HCT116 (cell line): ENCODE measurements around the gene EIF2B5.

Experiments used
- CEBPB ChIP-seq: IDR thresholded peaks from 2 replicates; pipeline ENCODE4 v1.6.1; 2012; ENCODE audit warnings: low read depth
- CTCF ChIP-seq, 3 experiments: fragments of 200-600 bp in 1 of 3; sonication (generic) in 1 of 3; IDR thresholded peaks in 2 of 3; conservative IDR thresholded peaks in 1 of 3; 2 replicates each; pipeline ENCODE4 v1.5.1; 2012 to 2017; ENCODE audit warnings: low read depth in 2 of 3, low read length in 2 of 3, antibody characterized with exemption in 1 of 3, borderline replicate concordance in 1 of 3, control low read depth in 1 of 3, mild to moderate bottlenecking in 1 of 3, mixed read lengths in 1 of 3, mixed run types in 1 of 3, moderate library complexity in 1 of 3; ENCODE audit not compliant: insufficient read depth in 1 of 3
- EZH2 ChIP-seq: fragments of 200-600 bp; sonication (generic); IDR thresholded peaks from 2 replicates; pipeline ENCODE4 v1.6.1; 2017; ENCODE audit warnings: antibody characterized with exemption, mixed run types
- EZH2phosphoT487 ChIP-seq: fragments of 200-600 bp; IDR thresholded peaks from 2 replicates; pipeline ENCODE4 v1.6.1; 2018; ENCODE audit warnings: antibody characterized with exemption, borderline replicate concordance
- FOSL1 ChIP-seq: IDR thresholded peaks from 2 replicates; pipeline ENCODE4 v1.6.1; 2012; ENCODE audit warnings: low read depth
- JUND ChIP-seq: IDR thresholded peaks from 2 replicates; pipeline ENCODE4 v1.6.1; 2012
- POLR2A ChIP-seq: IDR thresholded peaks from 2 replicates; pipeline ENCODE4 v1.7.0; 2011; ENCODE audit warnings: borderline replicate concordance; ENCODE audit not compliant: insufficient read depth, insufficient read length; ENCODE audit errors: extremely low read depth
- POLR2AphosphoS5 ChIP-seq: IDR thresholded peaks from 2 replicates; pipeline ENCODE4 v1.6.1; 2011; ENCODE audit warnings: mild to moderate bottlenecking, low read depth, low read length, moderate library complexity
- SIN3A ChIP-seq: IDR thresholded peaks from 2 replicates; pipeline ENCODE4 v1.6.1; 2012; ENCODE audit warnings: low read depth
- SP1 ChIP-seq: IDR thresholded peaks from 2 replicates; pipeline ENCODE4 v1.6.1; 2012; ENCODE audit warnings: low read depth
- YY1 ChIP-seq: IDR thresholded peaks from 2 replicates; pipeline ENCODE4 v1.6.1; 2011; ENCODE audit warnings: low read length, low read depth, moderate library complexity, mild to moderate bottlenecking; ENCODE audit not compliant: insufficient replicate concordance; ENCODE audit errors: extremely low read depth
- TF ChIP-seq, protein P1 (sequence below): IDR thresholded peaks from 2 replicates; pipeline ENCODE4 v1.6.1; 2011; ENCODE audit warnings: mild to moderate bottlenecking, low read length, moderate library complexity; ENCODE audit not compliant: insufficient replicate concordance; ENCODE audit errors: extremely low read depth

- TF ChIP-seq CTCF (IDR thresholded peaks at IDR 0.05 in 2 of 3, conservative IDR thresholded peaks at IDR 0.05 in 1 of 3; ENCODE audit: borderline replicate concordance in 1 of 3, insufficient read depth in 1 of 3, low read depth in 2 of 3, low read length in 2 of 3) (no peak), CEBPB (no peak), YY1 (no peak), SP1 (no peak), POLR2A (no peak), EZH2phosphoT487 (no peak), JUND (no peak), FOSL1 (no peak), POLR2AphosphoS5 (no peak), EZH2 (no peak), SIN3A (no peak)
- TF ChIP-seq, protein P1, sequence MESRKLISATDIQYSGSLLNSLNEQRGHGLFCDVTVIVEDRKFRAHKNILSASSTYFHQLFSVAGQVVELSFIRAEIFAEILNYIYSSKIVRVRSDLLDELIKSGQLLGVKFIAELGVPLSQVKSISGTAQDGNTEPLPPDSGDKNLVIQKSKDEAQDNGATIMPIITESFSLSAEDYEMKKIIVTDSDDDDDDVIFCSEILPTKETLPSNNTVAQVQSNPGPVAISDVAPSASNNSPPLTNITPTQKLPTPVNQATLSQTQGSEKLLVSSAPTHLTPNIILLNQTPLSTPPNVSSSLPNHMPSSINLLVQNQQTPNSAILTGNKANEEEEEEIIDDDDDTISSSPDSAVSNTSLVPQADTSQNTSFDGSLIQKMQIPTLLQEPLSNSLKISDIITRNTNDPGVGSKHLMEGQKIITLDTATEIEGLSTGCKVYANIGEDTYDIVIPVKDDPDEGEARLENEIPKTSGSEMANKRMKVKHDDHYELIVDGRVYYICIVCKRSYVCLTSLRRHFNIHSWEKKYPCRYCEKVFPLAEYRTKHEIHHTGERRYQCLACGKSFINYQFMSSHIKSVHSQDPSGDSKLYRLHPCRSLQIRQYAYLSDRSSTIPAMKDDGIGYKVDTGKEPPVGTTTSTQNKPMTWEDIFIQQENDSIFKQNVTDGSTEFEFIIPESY = no peak
Measured at GRCh38 chr3:184097556-184097955, 37.6 kb upstream of the EIF2B5 start.
